H1 (cell line): Measurements from ENCODE around the gene DIPK1C. TPM values are rescaled to one million over a fixed set of nuclear protein-coding genes. Genes with fewer than 3 reads are reported as not detected.

Source experiments
- CTCF ChIA-PET: fragments of 300-600 bp; sonication (Branson Sonifier 250); formaldehyde crosslinking; loops from one replicate; lab custom pipeline; 2021; ENCODE audit not compliant: partially characterized antibody; lab: Charles Lee
- POLR2A ChIA-PET: fragments of 300-600 bp; sonication (Branson Sonifier 250); formaldehyde crosslinking; loops from one replicate; lab custom pipeline; 2021; ENCODE audit warnings: inconsistent platforms; ENCODE audit not compliant: partially characterized antibody; lab: Charles Lee
- DNase-seq, 2 experiments: peaks; one replicate each; pipeline versions ENCODE4 v3.0.0 to v3.0.0-alpha.2; 2010 to 2022; ENCODE audit warnings: low spot score in 2 of 2, low read depth in 1 of 2, mixed read lengths in 1 of 2
- FAIRE-seq: peaks from 2 replicates; lab custom pipeline; 2011; peaks lifted over from hg19 to GRCh38; lab: Jason Lieb, UNC
- H2AFZ ChIP-seq: 2 replicates; pipeline ENCODE4 v1.8.1; 2012; ENCODE audit warnings: low read length, inconsistent platforms
- H2AK5ac ChIP-seq: 2 replicates; pipeline ENCODE4 v1.6.1; 2013; ENCODE audit warnings: low read depth, low read length
- H2BK120ac ChIP-seq: replicated peaks from 2 replicates; pipeline ENCODE3; 2013; ENCODE audit warnings: low read depth, low read length, inconsistent platforms
- H2BK12ac ChIP-seq: 2 replicates; pipeline ENCODE4 v1.6.1; 2013; ENCODE audit warnings: low read depth, low read length
- H2BK15ac ChIP-seq: 2 replicates; pipeline ENCODE4 v1.6.1; 2013; ENCODE audit warnings: low read length
- H2BK20ac ChIP-seq: 2 replicates; pipeline ENCODE4 v1.6.1; 2013; ENCODE audit warnings: low read length
- H2BK5ac ChIP-seq: 2 replicates; pipeline ENCODE4 v1.6.1; 2013; ENCODE audit warnings: low read depth, low read length
- H3K14ac ChIP-seq: 2 replicates; pipeline ENCODE4 v1.6.1; 2013; ENCODE audit warnings: inconsistent platforms; ENCODE audit not compliant: insufficient read length
- H3K18ac ChIP-seq: 2 replicates; pipeline ENCODE4 v1.6.1; 2013; ENCODE audit warnings: low read length; ENCODE audit errors: extremely low read depth
- H3K23ac ChIP-seq: 2 replicates; pipeline ENCODE4 v1.6.1; 2013; ENCODE audit warnings: inconsistent platforms; ENCODE audit not compliant: insufficient read length
- H3K23me2 ChIP-seq: 2 replicates; pipeline ENCODE4 v1.6.1; 2013; ENCODE audit warnings: low read depth, low read length
- H3K27ac ChIP-seq: 2 replicates; pipeline ENCODE4 v1.6.1; 2011; ENCODE audit warnings: low read depth, low read length, inconsistent platforms
- H3K27me3 ChIP-seq, 4 experiments: replicated peaks in 1 of 4; 1 replicate in 1 of 4; 2 replicates in 3 of 4; pipeline versions ENCODE4 v1.6.1 to v1.8.1; 2011 to 2013; ENCODE audit warnings: low read length in 3 of 4, mild to moderate bottlenecking in 3 of 4, inconsistent platforms in 2 of 4, mixed read lengths in 2 of 4, moderate library complexity in 1 of 4; ENCODE audit not compliant: control insufficient read depth in 3 of 4, insufficient read depth in 3 of 4; ENCODE audit errors: extremely low read depth in 1 of 4
- H3K36me3 ChIP-seq, 4 experiments: 2 replicates each; pipeline versions ENCODE4 v1.6.1 to v1.8.1; 2011 to 2013; ENCODE audit warnings: mild to moderate bottlenecking in 4 of 4, low read length in 3 of 4, moderate library complexity in 2 of 4, control low read depth in 1 of 4, inconsistent platforms in 1 of 4; ENCODE audit not compliant: insufficient read depth in 4 of 4, control insufficient read depth in 2 of 4
- H3K4ac ChIP-seq: replicated peaks from 2 replicates; pipeline ENCODE3; 2013; ENCODE audit warnings: low read length, low read depth, mixed read lengths, inconsistent platforms; ENCODE audit not compliant: insufficient read length
- H3K4me1 ChIP-seq, 4 experiments: replicated peaks in 1 of 4; 1 replicate in 1 of 4; 2 replicates in 3 of 4; pipeline versions ENCODE4 v1.6.1 to v1.8.1; 2011 to 2013; ENCODE audit warnings: low read length in 3 of 4, inconsistent platforms in 2 of 4, mixed read lengths in 1 of 4; ENCODE audit not compliant: insufficient read depth in 4 of 4, control insufficient read depth in 3 of 4
- H3K4me2 ChIP-seq, 2 experiments: 2 replicates each; pipeline versions ENCODE4 v1.6.1 to v1.8.1; 2011 to 2013; ENCODE audit warnings: low read depth in 2 of 2, low read length in 2 of 2, control low read depth in 1 of 2, inconsistent platforms in 1 of 2, mild to moderate bottlenecking in 1 of 2; ENCODE audit not compliant: insufficient read depth in 1 of 2
- H3K4me3 ChIP-seq, 4 experiments: fragments of 200-600, 300-600 bp in 1 of 4; sonication (generic), shearing (Covaris generic), sonication (Bioruptor Twin) in 1 of 4; 2 replicates each; pipeline versions ENCODE4 v1.5.1 to v1.8.1; 2011 to 2016; ENCODE audit warnings: low read length in 4 of 4, low read depth in 3 of 4, control low read depth in 2 of 4, inconsistent platforms in 2 of 4, mild to moderate bottlenecking in 2 of 4, mixed read lengths in 1 of 4, moderate library complexity in 1 of 4; ENCODE audit not compliant: insufficient read depth in 2 of 4; ENCODE audit errors: extremely low read depth in 1 of 4
- H3K56ac ChIP-seq: replicated peaks from 2 replicates; pipeline ENCODE3; 2013; ENCODE audit warnings: low read depth, mild to moderate bottlenecking, mixed read lengths, low read length, inconsistent platforms; ENCODE audit not compliant: insufficient read length
- H3K79me1 ChIP-seq: 2 replicates; pipeline ENCODE4 v1.6.1; 2013; ENCODE audit warnings: low read depth, low read length, control low read depth
- H3K79me2 ChIP-seq, 2 experiments: 2 replicates each; pipeline versions ENCODE4 v1.6.1 to v1.8.1; 2012 to 2013; ENCODE audit warnings: low read length in 2 of 2, mild to moderate bottlenecking in 2 of 2, inconsistent platforms in 1 of 2; ENCODE audit not compliant: insufficient read depth in 2 of 2, control insufficient read depth in 1 of 2
- H3K9ac ChIP-seq, 4 experiments: replicated peaks in 1 of 4; 1 replicate in 1 of 4; 2 replicates in 3 of 4; pipeline versions ENCODE4 v1.6.1 to v1.8.1; 2011 to 2013; ENCODE audit warnings: low read depth in 3 of 4, low read length in 3 of 4, control low read depth in 2 of 4, mild to moderate bottlenecking in 2 of 4, moderate library complexity in 2 of 4, inconsistent platforms in 1 of 4; ENCODE audit errors: extremely low read depth in 1 of 4
- H3K9me3 ChIP-seq, 2 experiments: 2 replicates each; pipeline versions ENCODE4 v1.6.1 to v1.8.1; 2012 to 2013; ENCODE audit warnings: mild to moderate bottlenecking in 2 of 2, moderate library complexity in 2 of 2, control low read depth in 1 of 2, inconsistent platforms in 1 of 2, low read depth in 1 of 2, low read length in 1 of 2, mixed read lengths in 1 of 2; ENCODE audit not compliant: insufficient read depth in 2 of 2
- H4K20me1 ChIP-seq, 2 experiments: replicated peaks in 1 of 2; 2 replicates each; pipeline versions ENCODE3 to v1.8.1; 2011 to 2013; ENCODE audit warnings: inconsistent platforms in 2 of 2, low read length in 2 of 2, mild to moderate bottlenecking in 1 of 2; ENCODE audit not compliant: insufficient read depth in 2 of 2, control insufficient read depth in 1 of 2
- H4K5ac ChIP-seq: 2 replicates; pipeline ENCODE4 v1.6.1; 2013; ENCODE audit warnings: low read length, low read depth, mixed read lengths, inconsistent platforms; ENCODE audit not compliant: insufficient read length
- H4K8ac ChIP-seq: 2 replicates; pipeline ENCODE4 v1.8.0; 2013; ENCODE audit warnings: mild to moderate bottlenecking, moderate library complexity, low read length, inconsistent platforms; ENCODE audit not compliant: insufficient read depth; ENCODE audit errors: extremely low read depth
- H4K91ac ChIP-seq: replicated peaks from 2 replicates; pipeline ENCODE3; 2013; ENCODE audit warnings: low read length, mixed read lengths, inconsistent platforms; ENCODE audit not compliant: insufficient read length
- KDM1A ChIP-seq: fragments of 200-600, 300-600 bp; sonication (generic); IDR thresholded peaks from 2 replicates; pipeline ENCODE4 v1.7.1; 2016; ENCODE audit warnings: mild to moderate bottlenecking, low read length, borderline replicate concordance
- WGBS, 2 experiments: shearing (Covaris generic) in 1 of 2; methylation state at CpG; one replicate each; pipeline versions ENCODE4 v1.1.6 to v1.1.7; 2013 to 2015; ENCODE audit warnings: low lambda C conversion rate in 2 of 2, mixed read lengths in 2 of 2, inconsistent platforms in 1 of 2, low coverage in 1 of 2, missing lambda C conversion rate in 1 of 2; ENCODE audit not compliant: insufficient replicate concordance in 2 of 2, insufficient coverage in 1 of 2, insufficient read length in 1 of 2; ENCODE audit errors: extremely low coverage in 1 of 2, missing lambda C conversion rate in 1 of 2; 5-methylcytosine and 5-hydroxymethylcytosine counted together
- polyA plus RNA-seq, 7 experiments: library from polyadenylated mRNA; depleted of rRNA in 3 of 7; stranded (reverse) in 5 of 7; unstranded in 2 of 7; fragments of >200 nt in 5 of 7; fragments of 200-250 nt in 2 of 7; gene quantifications; 1 replicate in 5 of 7; 2 replicates in 1 of 7; 4 replicates in 1 of 7; pipeline versions ENCODE4 v1.2.1 to v1.2.3, GENCODE V29; 2011 to 2013; ENCODE audit warnings: missing spikeins in 2 of 7, mixed read lengths in 2 of 7
- total RNA-seq: library from RNA; stranded (reverse); fragmentation: NEBNext Ultra II Directional; extraction: Animal tissue kit (Norgen Biotek cat#: 25700); gene quantifications from 2 replicates; pipeline ENCODE4 v1.2.1, GENCODE V29; 2021

The DIPK1C gene
- total and polyA plus RNA-seq, 2 of the 8 experiments (the other 6 are each of a cell fraction or from before 2014, with no cell fraction given), result 0.08 TPM; not detected in 1

- Histone ChIP-seq H3K27me3 (no peaks in the 10 kb centered on the region), H3K14ac (no peak overlapping the region), H2BK15ac (no peak overlapping the region), H3K4me3 (no peak overlapping the region), H3K4ac (no peak overlapping the region), H2BK120ac (no peak overlapping the region), H3K9me3 (no peaks in the 10 kb centered on the region), H2AFZ (no peak overlapping the region), H3K56ac (no peak overlapping the region), H3K18ac (no peak overlapping the region), H4K20me1 (peaks cover 13 to 19% of the 10 kb centered on the region in 2 experiments), H4K5ac (no peak overlapping the region), H2AK5ac (no peak overlapping the region), H3K23me2 (no peaks in the 10 kb centered on the region), H2BK5ac (no peak overlapping the region), H4K8ac (no peak overlapping the region), H3K79me2 (no peaks in the 10 kb centered on the region; a peak in 1 of 4 replicates), H3K4me2 (no peak overlapping the region), H3K23ac (no peak overlapping the region), H3K79me1 (peaks cover 4% of the 10 kb centered on the region), H3K36me3 (peaks cover 17 to 84% (median 58%) of the 10 kb centered on the region in 4 experiments), H4K91ac (no peak overlapping the region), H2BK20ac (no peak overlapping the region), H3K27ac (no peak overlapping the region), H3K9ac (no peak overlapping the region), H2BK12ac (no peak overlapping the region), H3K4me1 (peaks cover 0 to 3% (median 2%) of the 10 kb centered on the region in 4 experiments; a peak in 4 of 7 replicates)
- POLR2A ChIA-PET, result interaction anchor here (2.9 to 4.6 kb wide), 2 partner anchors 10 kb away, joined by 19 to 31 read pairs; partner anchors contain the start of gene CNDP2
- WGBS, 2 experiments, result 84% methylated on average over 11 of the region's 11 CpGs; no CpG with 5 or more reads in 1 of the 2 experiments
- DNase-seq (no peak), FAIRE-seq (no peak)
- CTCF ChIA-PET, result interaction anchor here (0.8 to 2.2 kb wide), 3 partner anchors 10 to 309 kb away, joined by 4 to 9 read pairs (median 4); no protein-coding TSS in a partner anchor
- no peak for TF ChIP-seq KDM1A
Observed at GRCh38 chr18:74506448-74507084, 49.5 kb upstream of the DIPK1C start.
